GM12801 (cell line): ENCODE measurements around the gene PIAS4.

Source experiments
- CTCF ChIP-seq: IDR thresholded peaks from one replicate; pipeline ENCODE4 v1.5.1; 2011; ENCODE audit warnings: control low read depth; ENCODE audit not compliant: insufficient read length; ENCODE audit errors: extremely low read depth

The PIAS4 gene

GRCh38 chr19:4043966-4044715 is 36.6 kb downstream of the PIAS4 start:
- no peak for TF ChIP-seq CTCF

GRCh38 chr19:4044990-4045465 is 37.5 kb downstream of the PIAS4 start:
- TF ChIP-seq CTCF, result no peak

GRCh38 chr19:4045597-4046361 is 38.2 kb downstream of the PIAS4 start:
- no peak for TF ChIP-seq CTCF

GRCh38 chr19:4046362-4046691 is 38.8 kb downstream of the PIAS4 start:
- TF ChIP-seq CTCF, result no peak

GRCh38 chr19:4046946-4047683 is 39.6 kb downstream of the PIAS4 start:
- TF ChIP-seq CTCF, result no peak

GRCh38 chr19:4049432-4049831 is 41.9 kb downstream of the PIAS4 start:
- no peak for TF ChIP-seq CTCF
